GM13976 (cell line): ENCODE measurements around the gene RPL35A.

Experiments used
- DNase-seq: peaks from one replicate; pipeline ENCODE4 v3.0.0; 2012; ENCODE audit warnings: low spot score
- CTCF ChIP-seq: IDR thresholded peaks from 2 replicates; pipeline ENCODE4 v1.5.1; 2012; ENCODE audit warnings: borderline replicate concordance, mild to moderate bottlenecking; ENCODE audit not compliant: insufficient read depth; ENCODE audit errors: extremely low read depth, missing control alignments, control extremely low read depth
- in situ Hi-C: fragments of 300-500 bp; cut with MboI; formaldehyde crosslinking; loops from one replicate; pipeline ENCODE4 v1.12.0; 2022; ENCODE audit warnings: low sequenced_read_pairs, mixed read lengths, inconsistent platforms; ENCODE audit not compliant: unreplicated experiment

Gene RPL35A

GRCh38 chr3:197997936-197998335, 47.9 kb downstream of the RPL35A start:
- in situ Hi-C loops, result no loop called here
- no peak for DNase-seq
- no peak for TF ChIP-seq CTCF
